Gastrocnemius medialis (tissue), 4 donors: Measurements from ENCODE around the gene KANSL1.

ENCODE experiments used
- POLR2A ChIP-seq, 2 donors: fragments of 450-650 bp; IDR thresholded peaks; one replicate each; pipeline ENCODE4 v1.6.1; 2017; ENCODE audit warnings: antibody characterized with exemption in 2 of 2, mild to moderate bottlenecking in 2 of 2, moderate library complexity in 2 of 2
- TF ChIP-seq, protein P1 (sequence below), 5 experiments: fragments of 450-650 bp in 3 of 5; fragments of 200-600 bp in 2 of 5; sonication (generic) in 2 of 5; IDR thresholded peaks in 4 of 5; conservative IDR thresholded peaks in 1 of 5; 1 replicate in 4 of 5; 2 replicates in 1 of 5; pipeline ENCODE4 v1.5.1; 2016 to 2019; ENCODE audit warnings: antibody characterized with exemption in 5 of 5, mild to moderate bottlenecking in 3 of 5, moderate library complexity in 3 of 5

DNA sequence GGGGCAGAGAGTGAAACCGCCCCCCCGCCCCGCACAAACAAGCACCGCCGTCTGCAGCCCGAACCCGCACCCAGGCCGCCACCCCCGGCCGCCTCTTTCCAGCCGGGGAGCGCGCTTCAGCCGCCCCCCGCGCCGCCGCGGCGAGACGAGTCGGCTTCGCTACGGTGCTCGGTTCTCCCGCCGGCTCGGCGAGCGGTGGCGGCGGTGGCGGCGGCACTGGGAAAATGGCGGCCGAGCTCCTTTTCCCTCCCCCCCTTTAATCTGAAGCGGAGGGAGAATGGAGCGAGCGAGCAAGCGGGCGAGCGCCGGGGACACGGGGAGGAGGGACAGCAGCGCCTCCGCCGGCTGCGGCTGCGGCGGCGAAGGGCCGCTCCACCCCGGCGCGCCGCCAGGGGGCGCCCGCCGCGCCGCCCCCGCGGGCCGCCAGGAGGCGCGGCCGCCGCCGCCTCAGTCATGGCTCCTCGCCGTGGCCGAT is at the start of gene KANSL1:
- TF ChIP-seq, protein P1, sequence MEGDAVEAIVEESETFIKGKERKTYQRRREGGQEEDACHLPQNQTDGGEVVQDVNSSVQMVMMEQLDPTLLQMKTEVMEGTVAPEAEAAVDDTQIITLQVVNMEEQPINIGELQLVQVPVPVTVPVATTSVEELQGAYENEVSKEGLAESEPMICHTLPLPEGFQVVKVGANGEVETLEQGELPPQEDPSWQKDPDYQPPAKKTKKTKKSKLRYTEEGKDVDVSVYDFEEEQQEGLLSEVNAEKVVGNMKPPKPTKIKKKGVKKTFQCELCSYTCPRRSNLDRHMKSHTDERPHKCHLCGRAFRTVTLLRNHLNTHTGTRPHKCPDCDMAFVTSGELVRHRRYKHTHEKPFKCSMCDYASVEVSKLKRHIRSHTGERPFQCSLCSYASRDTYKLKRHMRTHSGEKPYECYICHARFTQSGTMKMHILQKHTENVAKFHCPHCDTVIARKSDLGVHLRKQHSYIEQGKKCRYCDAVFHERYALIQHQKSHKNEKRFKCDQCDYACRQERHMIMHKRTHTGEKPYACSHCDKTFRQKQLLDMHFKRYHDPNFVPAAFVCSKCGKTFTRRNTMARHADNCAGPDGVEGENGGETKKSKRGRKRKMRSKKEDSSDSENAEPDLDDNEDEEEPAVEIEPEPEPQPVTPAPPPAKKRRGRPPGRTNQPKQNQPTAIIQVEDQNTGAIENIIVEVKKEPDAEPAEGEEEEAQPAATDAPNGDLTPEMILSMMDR (IDR thresholded peaks at IDR 0.05 in 4 of 5, conservative IDR thresholded peaks at IDR 0.05 in 1 of 5) = peak in 3 of 5 experiments; percentile 35 to 90 (median 59)
- TF ChIP-seq POLR2A (IDR thresholded peaks at IDR 0.05) = no peak
